LNCAP (cell line): ENCODE data around the gene PSMA8.
A peak's percentile ranks its signal among the peaks of the same experiment; 100 is the strongest.

Experiments
- CTCF ChIP-seq: fragments of 450-650 bp; IDR thresholded peaks from 2 replicates; pipeline ENCODE4 v1.5.1; 2017; ENCODE audit warnings: mild to moderate bottlenecking

PSMA8 gene

GRCh38 chr18:26183395-26184112 lies 49.9 kb downstream of the PSMA8 start:
- TF ChIP-seq CTCF = no peak

GRCh38 chr18:26185267-26185666 lies 51.6 kb downstream of the PSMA8 start:
- TF ChIP-seq CTCF = peak; percentile 26; the same call in 1 of the 2 replicates

GRCh38 chr18:26190506-26190905 lies 56.8 kb downstream of the PSMA8 start:
- no peak for TF ChIP-seq CTCF

- no peak for TF ChIP-seq CTCF
Measured at GRCh38 chr18:26192233-26192632, 58.6 kb downstream of the PSMA8 start.

- TF ChIP-seq CTCF = no peak
Measured at GRCh38 chr18:26196605-26197004, 62.9 kb downstream of the PSMA8 start.

GRCh38 chr18:26205318-26205717 lies 71.6 kb downstream of the PSMA8 start:
- TF ChIP-seq CTCF = no peak

- TF ChIP-seq CTCF = no peak
Measured at GRCh38 chr18:26206488-26206887, 72.8 kb downstream of the PSMA8 start.

- no peak for TF ChIP-seq CTCF
Measured at GRCh38 chr18:26207937-26208336, 74.3 kb downstream of the PSMA8 start.
